ENCODE data around the gene ALPK3. TPM values are rescaled to one million over a fixed set of nuclear protein-coding genes. Genes with fewer than 3 reads are reported as not detected.
A peak's percentile ranks its signal among the peaks of the same experiment; 100 is the strongest.

ALPK3 gene, protein sequence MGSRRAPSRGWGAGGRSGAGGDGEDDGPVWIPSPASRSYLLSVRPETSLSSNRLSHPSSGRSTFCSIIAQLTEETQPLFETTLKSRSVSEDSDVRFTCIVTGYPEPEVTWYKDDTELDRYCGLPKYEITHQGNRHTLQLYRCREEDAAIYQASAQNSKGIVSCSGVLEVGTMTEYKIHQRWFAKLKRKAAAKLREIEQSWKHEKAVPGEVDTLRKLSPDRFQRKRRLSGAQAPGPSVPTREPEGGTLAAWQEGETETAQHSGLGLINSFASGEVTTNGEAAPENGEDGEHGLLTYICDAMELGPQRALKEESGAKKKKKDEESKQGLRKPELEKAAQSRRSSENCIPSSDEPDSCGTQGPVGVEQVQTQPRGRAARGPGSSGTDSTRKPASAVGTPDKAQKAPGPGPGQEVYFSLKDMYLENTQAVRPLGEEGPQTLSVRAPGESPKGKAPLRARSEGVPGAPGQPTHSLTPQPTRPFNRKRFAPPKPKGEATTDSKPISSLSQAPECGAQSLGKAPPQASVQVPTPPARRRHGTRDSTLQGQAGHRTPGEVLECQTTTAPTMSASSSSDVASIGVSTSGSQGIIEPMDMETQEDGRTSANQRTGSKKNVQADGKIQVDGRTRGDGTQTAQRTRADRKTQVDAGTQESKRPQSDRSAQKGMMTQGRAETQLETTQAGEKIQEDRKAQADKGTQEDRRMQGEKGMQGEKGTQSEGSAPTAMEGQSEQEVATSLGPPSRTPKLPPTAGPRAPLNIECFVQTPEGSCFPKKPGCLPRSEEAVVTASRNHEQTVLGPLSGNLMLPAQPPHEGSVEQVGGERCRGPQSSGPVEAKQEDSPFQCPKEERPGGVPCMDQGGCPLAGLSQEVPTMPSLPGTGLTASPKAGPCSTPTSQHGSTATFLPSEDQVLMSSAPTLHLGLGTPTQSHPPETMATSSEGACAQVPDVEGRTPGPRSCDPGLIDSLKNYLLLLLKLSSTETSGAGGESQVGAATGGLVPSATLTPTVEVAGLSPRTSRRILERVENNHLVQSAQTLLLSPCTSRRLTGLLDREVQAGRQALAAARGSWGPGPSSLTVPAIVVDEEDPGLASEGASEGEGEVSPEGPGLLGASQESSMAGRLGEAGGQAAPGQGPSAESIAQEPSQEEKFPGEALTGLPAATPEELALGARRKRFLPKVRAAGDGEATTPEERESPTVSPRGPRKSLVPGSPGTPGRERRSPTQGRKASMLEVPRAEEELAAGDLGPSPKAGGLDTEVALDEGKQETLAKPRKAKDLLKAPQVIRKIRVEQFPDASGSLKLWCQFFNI (N-terminal part only)
- total RNA-seq = 118 TPM
- long read RNA-seq, full-length matches to known transcripts = 2 of 94 reads
- long read RNA-seq, partial matches to known transcripts = 15 of 94 reads
- long read RNA-seq, other reads (novel, unspliced or antisense) = 77 of 94 reads

DNA sequence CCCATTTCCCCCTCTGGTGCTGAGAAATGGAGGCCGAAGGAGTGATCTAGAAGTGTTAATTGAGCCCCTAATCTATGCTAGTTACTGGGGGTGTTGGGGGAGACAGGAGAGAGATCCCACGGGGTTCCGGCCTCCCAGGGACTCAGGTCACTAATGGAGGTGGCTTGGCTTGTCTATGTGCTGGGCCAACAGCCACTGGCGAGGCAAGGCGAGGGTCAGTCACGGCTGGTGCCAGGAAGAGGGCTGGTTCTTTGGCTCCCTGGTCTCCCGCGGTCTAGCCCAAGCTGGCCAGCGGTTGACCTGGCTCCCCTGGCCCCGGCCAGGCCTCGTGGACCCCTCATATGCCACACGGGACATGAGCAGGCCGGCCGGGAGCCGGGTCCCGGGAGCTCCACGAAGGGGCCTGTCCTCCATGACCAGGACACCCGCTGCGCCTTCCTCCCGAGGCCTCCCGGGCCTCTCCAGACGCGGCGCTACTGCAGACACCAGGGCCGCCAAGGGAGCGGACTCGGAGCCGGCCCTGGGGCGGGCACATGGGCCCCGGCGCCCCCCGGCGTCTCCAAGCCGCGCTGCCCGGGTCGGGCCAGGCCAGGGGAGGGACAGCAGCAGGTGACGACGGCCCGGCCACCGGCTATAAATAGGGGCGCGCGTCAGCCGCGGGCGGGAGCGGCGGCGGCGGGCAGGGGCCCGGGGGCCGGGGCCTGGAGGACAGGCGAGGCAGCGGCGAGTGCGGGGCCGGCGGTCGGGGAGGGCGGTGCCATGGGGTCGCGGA lies at the start of gene ALPK3:
ALPK3 (plus strand) TSS at position 663 of the 772 bp plus-strand sequence; CDS start at position 760, 97 bp downstream.
- DNase-seq (peak; percentile 90), ATAC-seq (peak; percentile 69)
- intact Hi-C loops (cut with micrococcal nuclease) = no loop called here

DNA sequence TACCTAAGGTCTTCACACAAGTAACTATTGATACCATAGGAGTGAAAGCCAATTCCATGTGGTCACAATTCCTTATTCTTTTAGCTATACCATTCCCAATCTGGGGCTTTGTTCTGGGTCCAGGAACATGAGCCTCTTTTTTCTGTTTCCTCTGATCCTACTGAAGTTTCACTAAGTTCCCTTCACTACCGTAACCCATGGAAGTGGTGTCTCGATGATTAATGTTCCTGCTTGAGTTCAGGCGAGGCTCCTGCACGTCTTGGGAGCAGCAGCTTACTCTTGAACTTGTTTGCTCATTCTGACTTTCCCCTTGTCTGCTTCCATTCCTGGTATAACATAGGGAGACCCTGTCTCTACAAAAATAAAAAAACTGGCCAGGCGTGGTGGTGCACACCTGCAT lies 45.1 kb upstream of the ALPK3 start:
- intact Hi-C loops (cut with micrococcal nuclease) = no loop called here
- no peak for ATAC-seq
- DNase-seq = no peak

DNA sequence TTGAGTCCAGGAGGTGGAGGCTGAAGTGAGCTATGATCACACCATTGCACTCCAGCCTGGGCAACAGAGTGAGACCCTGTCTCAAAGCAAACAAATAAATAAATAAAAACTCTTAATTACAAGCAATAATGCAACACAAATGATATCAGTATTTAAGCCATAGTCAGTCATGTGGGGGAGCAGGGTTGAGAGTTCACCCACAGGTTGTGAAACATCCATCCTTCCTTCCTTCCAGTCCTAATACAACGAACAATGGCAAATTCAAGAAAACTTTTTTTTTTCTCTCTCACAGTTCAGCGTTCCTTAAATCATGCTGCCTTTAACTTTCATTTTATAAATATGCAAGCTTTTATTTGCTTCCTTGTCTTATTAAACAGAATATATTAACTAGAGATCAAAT lies 44.7 kb upstream of the ALPK3 start:
- DNase-seq (no peak), ATAC-seq (no peak)
- intact Hi-C loops (cut with micrococcal nuclease) = no loop called here

DNA sequence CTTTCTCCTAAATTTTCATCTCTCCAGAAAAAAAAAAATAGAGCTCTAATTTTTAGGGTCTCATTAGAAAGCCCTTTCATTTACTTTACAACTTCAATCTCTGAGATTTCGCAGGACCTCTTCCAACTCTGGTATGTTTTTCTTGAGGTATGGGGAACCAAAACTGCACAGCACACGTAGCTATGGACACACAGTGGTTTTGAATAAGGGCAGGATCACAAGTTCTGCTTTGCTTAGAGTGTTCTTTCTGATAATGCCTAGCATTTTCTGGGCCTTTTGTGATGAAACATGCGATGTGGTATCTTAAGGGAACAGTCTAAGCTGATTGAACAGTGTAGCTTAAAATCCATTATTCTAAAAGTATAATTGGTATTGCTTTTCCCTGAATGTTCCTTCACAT lies 43.4 kb upstream of the ALPK3 start:
- DNase-seq (no peak), ATAC-seq (no peak)
- intact Hi-C loops (cut with micrococcal nuclease) = no loop called here

DNA sequence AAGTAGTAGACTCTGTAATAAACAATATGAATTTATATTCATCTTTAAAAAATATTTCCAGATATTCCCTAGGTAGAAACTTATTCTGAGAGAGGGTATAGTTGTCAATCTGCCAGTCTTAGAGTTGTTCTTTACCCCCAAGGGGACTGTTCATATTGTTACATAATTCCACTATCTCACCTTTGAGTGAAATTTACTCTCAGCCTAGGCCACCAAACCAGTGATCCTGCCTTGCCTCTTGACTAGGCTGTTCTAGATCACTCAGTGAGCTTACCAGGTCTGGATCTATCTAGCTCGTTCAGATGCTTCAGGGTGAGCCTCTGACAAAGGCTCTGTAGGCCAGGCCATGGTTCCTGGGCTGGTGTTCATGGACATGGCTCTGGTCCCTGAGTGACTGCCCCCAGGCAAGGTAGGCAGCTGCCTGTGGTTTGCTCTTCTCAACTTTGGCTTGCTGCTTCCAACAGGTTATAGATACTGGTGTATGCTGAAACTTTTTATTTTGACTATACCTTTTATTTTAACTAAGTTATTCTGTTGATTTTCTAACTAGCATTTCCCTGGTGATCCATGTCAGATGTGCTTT lies 41.2 kb upstream of the ALPK3 start:
- intact Hi-C loops (cut with micrococcal nuclease) = no loop called here
- ATAC-seq = no peak

DNA sequence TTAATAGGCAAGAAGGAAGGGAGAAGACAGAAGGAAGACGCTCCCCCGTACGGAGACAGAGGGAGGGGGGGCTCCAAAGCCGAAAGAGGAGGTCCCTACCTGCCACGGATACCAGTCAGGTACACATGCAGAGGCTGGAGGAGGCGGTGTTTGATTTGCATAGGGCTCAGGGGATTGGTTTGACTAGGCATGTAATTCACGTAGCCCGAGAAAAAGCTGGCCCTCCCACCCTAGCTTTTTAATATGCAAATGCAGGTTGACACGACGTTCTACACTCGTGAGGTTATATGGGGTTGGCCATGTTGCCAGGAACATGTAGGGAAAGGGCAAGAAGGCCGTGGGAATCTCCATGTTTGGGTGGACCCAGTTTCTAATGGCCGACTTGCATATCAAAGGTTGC lies 39.0 kb upstream of the ALPK3 start:
- no peak for DNase-seq
- intact Hi-C loops (cut with micrococcal nuclease) = no loop called here
- ATAC-seq = no peak

More for the DNA sequence above, 41.2 kb upstream of the ALPK3 start:
- no peak for DNase-seq

DNA sequence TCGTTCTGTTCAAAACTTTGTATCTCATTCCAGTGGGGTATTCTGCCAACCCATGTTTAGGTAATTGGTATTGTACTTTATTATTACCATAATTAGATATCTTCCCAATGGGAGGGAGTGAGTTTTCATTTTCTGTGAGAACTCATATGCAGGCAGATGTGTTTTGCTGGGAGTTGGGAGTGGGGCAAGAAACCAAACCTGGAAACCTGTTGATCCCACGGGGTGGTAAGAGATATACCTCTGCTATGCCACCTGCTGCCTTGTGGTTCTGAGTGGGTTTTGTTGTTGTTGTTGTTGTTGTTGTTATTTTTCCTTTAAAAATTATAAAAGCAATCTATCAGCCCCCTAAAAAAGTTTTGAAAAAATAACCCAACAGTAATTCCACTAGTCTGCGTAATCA lies 36.7 kb upstream of the ALPK3 start:
- DNase-seq (no peak), ATAC-seq (no peak)
- intact Hi-C loops (cut with micrococcal nuclease) = no loop called here

DNA sequence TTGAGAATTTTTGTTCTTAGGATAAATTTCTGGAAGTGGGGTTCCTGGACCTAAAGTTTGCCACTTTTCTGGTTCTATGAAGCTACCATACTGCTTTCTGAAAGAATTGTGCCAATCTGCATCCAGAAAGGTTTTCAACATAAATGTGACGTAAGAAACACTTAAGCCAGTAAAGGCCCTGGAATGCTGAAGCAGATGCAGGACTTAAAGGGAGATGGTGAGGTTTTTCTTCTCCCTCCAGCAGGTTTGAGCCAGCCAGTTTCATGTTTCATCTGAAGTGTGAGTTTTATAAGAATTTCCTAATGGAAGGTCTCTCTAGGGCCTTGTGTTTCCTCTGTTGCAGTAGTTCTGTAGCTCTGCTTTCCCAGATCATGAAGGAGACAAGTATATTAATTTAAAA lies 35.7 kb upstream of the ALPK3 start:
- no peak for DNase-seq
- intact Hi-C loops (cut with micrococcal nuclease) = no loop called here
- ATAC-seq = no peak

DNA sequence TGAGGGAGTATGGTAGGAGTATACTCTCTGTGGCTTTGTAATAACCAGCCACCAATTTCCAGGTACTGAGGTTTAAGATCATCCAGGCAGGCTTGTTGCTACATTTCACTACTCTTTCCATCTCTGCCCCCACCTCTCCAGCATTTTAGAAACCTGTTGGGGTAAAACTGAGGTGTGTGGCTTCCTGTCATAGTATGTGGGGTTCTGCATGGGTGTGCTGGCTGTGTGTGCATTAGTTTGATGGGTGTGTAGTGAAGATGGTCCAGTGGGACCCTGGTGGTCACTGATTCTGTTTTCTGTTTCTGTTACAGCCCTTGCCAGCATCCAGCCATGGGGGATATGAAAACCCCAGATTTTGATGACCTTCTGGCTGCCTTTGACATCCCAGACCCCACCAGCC lies 34.8 kb upstream of the ALPK3 start:
- intact Hi-C loops (cut with micrococcal nuclease) = no loop called here
- no peak for ATAC-seq

DNA sequence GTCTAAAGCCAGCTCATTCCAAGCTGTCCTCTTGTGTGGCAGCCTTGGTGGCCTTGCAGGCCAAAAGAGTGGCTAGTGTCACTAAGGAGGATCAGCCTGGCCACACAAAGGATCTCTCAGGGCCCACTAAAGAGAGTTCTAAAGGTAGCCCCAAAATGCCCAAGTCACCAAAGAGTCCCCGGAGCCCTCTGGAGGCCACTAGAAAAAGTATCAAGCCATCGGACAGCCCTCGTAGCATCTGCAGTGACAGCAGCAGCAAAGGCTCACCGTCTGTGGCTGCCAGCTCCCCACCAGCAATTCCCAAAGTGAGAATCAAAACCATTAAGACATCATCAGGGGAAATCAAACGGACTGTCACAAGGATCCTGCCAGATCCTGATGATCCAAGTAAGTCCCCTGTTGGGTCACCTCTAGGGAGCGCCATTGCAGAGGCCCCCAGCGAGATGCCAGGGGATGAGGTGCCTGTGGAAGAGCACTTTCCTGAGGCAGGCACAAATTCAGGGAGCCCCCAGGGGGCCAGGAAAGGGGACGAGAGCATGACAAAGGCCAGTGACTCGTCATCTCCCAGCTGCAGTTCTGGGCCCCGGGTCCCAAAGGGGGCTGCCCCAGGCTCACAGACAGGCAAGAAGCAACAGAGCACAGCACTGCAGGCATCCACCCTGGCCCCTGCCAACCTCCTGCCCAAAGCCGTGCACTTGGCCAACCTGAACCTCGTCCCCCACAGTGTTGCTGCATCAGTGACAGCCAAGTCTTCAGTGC lies 33.5 kb upstream of the ALPK3 start:
- intact Hi-C loops (cut with micrococcal nuclease) = no loop called here
- ATAC-seq = no peak
- no peak for DNase-seq

More for the DNA sequence above, 34.8 kb upstream of the ALPK3 start:
- DNase-seq = no peak

DNA sequence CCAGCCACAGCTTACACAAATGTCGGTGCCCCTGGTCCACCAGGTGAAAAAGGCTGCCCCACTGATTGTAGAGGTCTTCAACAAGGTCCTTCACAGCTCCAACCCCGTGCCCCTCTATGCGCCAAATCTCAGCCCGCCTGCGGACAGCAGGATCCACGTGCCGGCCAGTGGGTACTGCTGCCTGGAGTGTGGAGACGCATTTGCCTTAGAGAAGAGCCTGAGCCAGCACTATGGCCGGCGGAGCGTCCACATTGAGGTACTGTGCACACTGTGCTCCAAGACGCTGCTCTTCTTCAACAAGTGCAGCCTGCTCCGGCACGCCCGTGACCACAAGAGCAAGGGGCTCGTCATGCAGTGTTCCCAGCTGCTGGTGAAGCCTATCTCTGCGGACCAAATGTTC lies 32.9 kb upstream of the ALPK3 start:
- ATAC-seq (no peak), DNase-seq (no peak)
- intact Hi-C loops (cut with micrococcal nuclease) = no loop called here

DNA sequence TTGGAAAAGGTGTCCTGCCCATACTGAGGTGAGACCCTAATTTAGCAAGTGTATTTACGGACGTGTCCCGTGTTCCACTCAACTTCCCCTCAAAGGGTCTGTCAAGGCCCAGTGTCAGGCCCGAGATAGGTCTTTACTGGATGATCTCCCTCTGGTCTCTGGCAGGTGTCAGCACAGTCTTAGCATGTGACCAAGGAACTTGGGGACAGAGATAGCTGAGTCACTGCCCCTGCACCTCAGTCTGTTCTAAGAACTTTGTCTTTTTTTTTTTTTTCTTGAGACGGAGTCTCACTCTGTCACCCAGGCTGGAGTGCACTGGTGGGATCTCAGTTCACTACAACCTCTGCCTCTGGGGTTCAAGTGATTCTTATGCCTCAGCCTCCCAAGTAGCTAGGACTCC lies 32.1 kb upstream of the ALPK3 start:
- intact Hi-C loops (cut with micrococcal nuclease) = no loop called here
- peak; percentile 14 for ATAC-seq

DNA sequence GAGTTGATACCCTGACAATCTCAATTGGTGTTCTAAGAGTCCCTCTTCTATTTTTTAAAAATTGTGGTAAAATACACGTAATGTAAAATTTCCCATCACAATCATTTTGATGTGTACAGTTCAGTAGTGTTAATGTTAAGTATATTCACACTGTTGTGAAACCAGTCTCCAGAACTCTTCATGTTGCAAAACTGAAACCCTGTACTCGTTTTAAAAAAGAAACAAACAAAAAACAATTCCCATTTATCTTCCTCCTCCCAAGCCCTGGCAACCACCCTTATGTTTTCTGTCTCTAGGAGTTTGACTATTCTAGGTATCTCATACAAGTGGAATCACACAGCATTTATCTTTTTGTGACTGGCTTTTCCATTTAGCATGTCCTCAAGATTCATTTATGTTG lies 28.7 kb upstream of the ALPK3 start:
- no peak for ATAC-seq
- intact Hi-C loops (cut with micrococcal nuclease) = no loop called here
- DNase-seq = no peak

More for the DNA sequence above, 32.1 kb upstream of the ALPK3 start:
- DNase-seq = no peak

DNA sequence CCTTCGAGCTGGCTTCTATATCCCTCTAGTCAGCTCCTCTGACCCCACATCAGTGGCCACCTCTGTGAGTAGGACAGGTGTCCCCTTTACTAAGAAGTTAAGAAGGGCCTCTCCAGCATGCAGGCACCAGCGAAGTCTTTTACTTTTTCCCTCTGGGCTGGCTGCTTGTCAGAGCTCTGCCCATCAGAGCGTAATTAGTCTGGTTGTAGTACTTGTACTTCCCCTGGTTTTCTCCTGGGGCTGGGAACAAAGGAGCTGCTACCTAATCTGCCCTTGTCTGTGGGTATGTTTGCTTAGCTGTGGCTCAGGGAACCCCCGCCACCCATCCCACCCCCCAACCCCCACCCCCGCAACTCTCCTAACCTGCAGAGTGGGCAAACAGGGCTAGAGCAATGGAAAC lies 27.4 kb upstream of the ALPK3 start:
- intact Hi-C loops (cut with micrococcal nuclease) = no loop called here
- ATAC-seq (no peak), DNase-seq (no peak)

DNA sequence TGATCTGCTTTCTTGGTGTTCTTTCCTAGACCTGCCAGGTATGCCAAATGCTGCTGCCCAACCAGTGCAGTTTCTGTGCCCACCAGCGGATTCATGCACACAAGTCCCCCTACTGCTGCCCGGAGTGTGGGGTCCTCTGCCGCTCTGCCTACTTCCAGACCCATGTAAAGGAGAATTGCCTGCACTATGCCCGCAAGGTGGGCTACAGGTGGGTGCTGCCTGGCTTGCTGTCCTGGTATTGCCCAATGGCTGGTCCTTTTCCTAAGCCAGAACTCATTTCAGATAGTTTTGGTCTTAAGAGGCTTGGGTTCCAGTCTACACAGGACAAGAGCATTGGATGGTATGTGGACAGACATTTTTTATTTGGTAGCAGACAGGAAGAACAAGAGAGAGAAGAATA lies 26.5 kb upstream of the ALPK3 start:
- intact Hi-C loops (cut with micrococcal nuclease) = no loop called here
- DNase-seq (no peak), ATAC-seq (no peak)

DNA sequence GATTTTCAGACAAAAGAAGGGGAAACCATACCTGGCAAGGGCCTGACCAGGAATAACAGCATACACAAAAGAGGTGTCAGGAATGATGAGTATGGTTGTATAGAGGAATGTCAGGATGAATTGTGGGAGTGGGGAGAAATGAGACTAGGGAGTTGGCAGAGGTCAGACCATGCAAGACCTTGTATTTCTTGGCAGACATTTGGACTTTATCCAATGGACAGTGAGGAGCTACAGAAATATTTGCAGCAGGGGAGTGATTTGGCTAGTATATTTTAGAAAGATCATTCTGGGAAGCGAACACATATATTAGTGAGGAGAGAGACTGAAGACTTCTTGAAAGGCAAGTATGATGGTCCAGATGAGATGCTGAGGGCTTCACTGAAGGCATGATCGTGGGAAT lies 25.4 kb upstream of the ALPK3 start:
- DNase-seq (no peak), ATAC-seq (no peak)
- intact Hi-C loops (cut with micrococcal nuclease) = no loop called here

DNA sequence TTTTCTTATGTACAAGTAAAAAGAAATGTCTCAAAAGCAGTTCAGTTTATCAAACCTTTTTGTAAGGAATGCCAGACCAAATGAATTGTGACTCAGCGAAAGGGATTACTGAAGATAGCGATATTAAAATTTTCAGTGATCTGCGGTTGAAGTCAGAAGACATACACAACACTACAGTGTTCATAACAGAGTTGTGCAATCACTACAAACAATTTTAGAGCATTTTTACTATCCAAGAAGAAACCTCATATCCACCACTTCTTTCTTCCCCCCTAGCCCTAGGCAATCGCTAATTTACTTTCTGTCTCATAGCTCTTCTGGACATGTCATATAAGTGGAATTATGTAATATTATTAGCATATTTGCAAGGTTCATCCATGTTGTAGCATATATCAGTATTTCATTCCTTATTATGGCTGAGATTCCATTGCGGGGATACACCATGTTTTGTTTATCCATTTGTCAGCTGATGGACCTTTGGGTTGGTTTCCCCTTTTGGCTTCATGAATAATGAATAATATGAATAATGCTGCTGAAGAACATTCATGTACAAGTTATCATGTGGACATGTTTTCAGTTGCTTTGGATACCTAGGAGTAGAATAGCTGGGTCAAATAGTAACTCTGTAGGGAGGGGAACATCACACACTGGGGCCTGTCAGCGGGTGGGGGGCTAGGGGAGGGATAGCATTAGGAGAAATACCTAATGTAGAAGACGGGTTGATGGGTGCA lies 23.6 kb upstream of the ALPK3 start:
- intact Hi-C loops (cut with micrococcal nuclease) = no loop called here

More for the DNA sequence above, 23.6 kb upstream of the ALPK3 start:
- ATAC-seq (no peak), DNase-seq (no peak)

Measured in left ventricle myocardium superior (tissue), 1 donor.